HepG2 (cell line): ENCODE data around the gene CNPY4. TPM values are rescaled to one million over a fixed set of nuclear protein-coding genes. Genes with fewer than 3 reads are reported as not detected.
A peak's percentile ranks its signal among the peaks of the same experiment; 100 is the strongest.

Source experiments
- BHLHE40 ChIP-seq: IDR thresholded peaks from 2 replicates; pipeline ENCODE4 v1.6.1; 2011; ENCODE audit warnings: low read length, improper control_type of control experiment
- BRD4 ChIP-seq: sonication (generic); formaldehyde crosslinking; IDR thresholded peaks from 2 replicates; pipeline ENCODE4 v1.4.0; 2020; ENCODE audit warnings: missing genetic modification reagents
- CBFB ChIP-seq: sonication (generic); formaldehyde crosslinking; IDR thresholded peaks from 2 replicates; pipeline ENCODE4 v1.4.0; 2020; ENCODE audit warnings: missing genetic modification reagents
- CEBPB ChIP-seq: IDR thresholded peaks from 2 replicates; pipeline ENCODE4 v1.6.1; 2011; ENCODE audit warnings: low read depth, low read length, improper control_type of control experiment, borderline replicate concordance
- CHCHD3 ChIP-seq: sonication (generic); formaldehyde crosslinking; IDR thresholded peaks from 2 replicates; pipeline ENCODE4 v1.8.0; 2022; ENCODE audit warnings: mild to moderate bottlenecking, missing genetic modification reagents, moderate library complexity
- GLI4 ChIP-seq: sonication (generic); formaldehyde crosslinking; IDR thresholded peaks from 2 replicates; pipeline ENCODE4 v1.5.1; 2020; ENCODE audit warnings: missing genetic modification reagents, mild to moderate bottlenecking, moderate library complexity, borderline replicate concordance
- LCORL ChIP-seq, 2 experiments: fragments of 450-650 bp in 1 of 2; sonication (generic) in 1 of 2; formaldehyde crosslinking in 1 of 2; IDR thresholded peaks; 2 replicates each; pipeline versions ENCODE4 v1.5.0 to v1.6.1; 2017 to 2020; ENCODE audit warnings: antibody characterized with exemption in 1 of 2, missing genetic modification reagents in 1 of 2
- MAZ ChIP-seq, 2 experiments: sonication (generic) in 1 of 2; formaldehyde crosslinking in 1 of 2; IDR thresholded peaks; 2 replicates each; pipeline versions ENCODE4 v1.5.0 to v1.6.1; 2012 to 2020; ENCODE audit warnings: low read depth in 2 of 2, mild to moderate bottlenecking in 2 of 2, borderline replicate concordance in 1 of 2, improper control_type of control experiment in 1 of 2, low read length in 1 of 2, missing genetic modification reagents in 1 of 2, moderate library complexity in 1 of 2
- NAIF1 ChIP-seq: sonication (generic); formaldehyde crosslinking; IDR thresholded peaks from 2 replicates; pipeline ENCODE4 v1.5.0; 2020; ENCODE audit warnings: mild to moderate bottlenecking, missing genetic modification reagents, borderline replicate concordance
- PAF1 ChIP-seq: IDR thresholded peaks from 2 replicates; pipeline ENCODE4 v1.6.1; 2016; ENCODE audit warnings: missing genetic modification reagents, missing compliant biosample characterization
- PHF5A ChIP-seq: IDR thresholded peaks from one replicate; pipeline ENCODE4 v1.6.1; 2018; ENCODE audit warnings: low read depth, missing genetic modification reagents; ENCODE audit not compliant: unreplicated experiment
- PLRG1 ChIP-seq: fragments of 450-650 bp; conservative IDR thresholded peaks from 2 replicates; pipeline ENCODE4 v1.6.1; 2016
- POLR2A ChIP-seq, 2 experiments: IDR thresholded peaks; 2 replicates each; pipeline ENCODE4 v1.6.1; 2011; ENCODE audit warnings: low read depth in 2 of 2, low read length in 2 of 2, mild to moderate bottlenecking in 1 of 2, moderate library complexity in 1 of 2; ENCODE audit not compliant: insufficient read depth in 1 of 2
- SAP130 ChIP-seq: IDR thresholded peaks from 2 replicates; pipeline ENCODE4 v1.6.1; 2016; ENCODE audit warnings: low read depth
- SETDB1 ChIP-seq: sonication (generic); formaldehyde crosslinking; IDR thresholded peaks from 2 replicates; pipeline ENCODE4 v1.5.1; 2020; ENCODE audit warnings: missing genetic modification reagents, mild to moderate bottlenecking, borderline replicate concordance
- SSRP1 ChIP-seq: IDR thresholded peaks from 2 replicates; pipeline ENCODE4 v1.6.1; 2016; ENCODE audit warnings: control low read depth
- SUZ12 ChIP-seq: fragments of 150-350 bp; IDR thresholded peaks from 2 replicates; pipeline ENCODE4 v1.6.1; 2014; ENCODE audit warnings: low read depth, low read length
- TOE1 ChIP-seq: sonication (generic); formaldehyde crosslinking; IDR thresholded peaks from 2 replicates; pipeline ENCODE4 v1.4.0; 2020; ENCODE audit warnings: mild to moderate bottlenecking, missing genetic modification reagents
- ZNF121 ChIP-seq: sonication (generic); formaldehyde crosslinking; IDR thresholded peaks from 2 replicates; pipeline ENCODE4 v1.5.0; 2020; ENCODE audit warnings: mild to moderate bottlenecking, missing genetic modification reagents
- ZNF124 ChIP-seq: sonication (generic); formaldehyde crosslinking; IDR thresholded peaks from 2 replicates; pipeline ENCODE4 v1.4.0; 2020; ENCODE audit warnings: missing genetic modification reagents
- ZNF160 ChIP-seq: sonication (generic); formaldehyde crosslinking; IDR thresholded peaks from 2 replicates; pipeline ENCODE4 v1.8.0; 2022; ENCODE audit warnings: mild to moderate bottlenecking, inconsistent platforms, missing genetic modification reagents
- ZNF17 ChIP-seq: sonication (generic); formaldehyde crosslinking; IDR thresholded peaks from 2 replicates; pipeline ENCODE4 v1.5.0; 2020; ENCODE audit warnings: mild to moderate bottlenecking, missing genetic modification reagents
- ZNF34 ChIP-seq: sonication (generic); formaldehyde crosslinking; IDR thresholded peaks from 2 replicates; pipeline ENCODE4 v1.4.0; 2020; ENCODE audit warnings: mild to moderate bottlenecking, missing genetic modification reagents, borderline replicate concordance
- ZNF598 ChIP-seq: sonication (generic); formaldehyde crosslinking; IDR thresholded peaks from 2 replicates; pipeline ENCODE4 v1.5.1; 2020; ENCODE audit warnings: mild to moderate bottlenecking, missing genetic modification reagents, borderline replicate concordance
- ZSCAN25 ChIP-seq: sonication (generic); formaldehyde crosslinking; IDR thresholded peaks from 2 replicates; pipeline ENCODE4 v1.8.0; 2022; ENCODE audit warnings: mild to moderate bottlenecking, missing genetic modification reagents
- polyA plus RNA-seq, 8 experiments: library from polyadenylated mRNA; depleted of rRNA in 3 of 8; stranded (reverse) in 7 of 8; unstranded in 1 of 8; fragments of >200 nt; fragmentation: Illumina TruSeq in 4 of 8; extraction: Trizol in 4 of 8; gene quantifications; 2 replicates each; pipeline versions ENCODE4 v1.2.1 to v1.2.3, GENCODE V29; 2011 to 2016; ENCODE audit warnings: low read depth in 4 of 8, missing spikeins in 1 of 8, mixed read lengths in 1 of 8; ENCODE audit not compliant: insufficient read depth in 1 of 8
- total RNA-seq, 5 experiments: library from RNA; depleted of rRNA; stranded (reverse); fragments of >200 nt; fragmentation: Illumina TruSeq; extraction: Trizol; gene quantifications; 2 replicates each; pipeline ENCODE4 v1.2.3, GENCODE V29; 2016; ENCODE audit warnings: low read depth in 1 of 5
- TF ChIP-seq, protein P1 (sequence below): conservative IDR thresholded peaks from 2 replicates; pipeline ENCODE4 v1.6.1; 2018; ENCODE audit warnings: missing genetic modification reagents
- TF ChIP-seq, protein P2 (sequence below): sonication (generic); formaldehyde crosslinking; IDR thresholded peaks from 2 replicates; pipeline ENCODE4 v1.5.1; 2020; ENCODE audit warnings: missing genetic modification reagents, mild to moderate bottlenecking, borderline replicate concordance
- TF ChIP-seq, protein P3 (sequence below): sonication (generic); formaldehyde crosslinking; IDR thresholded peaks from 2 replicates; pipeline ENCODE4 v1.5.0; 2020; ENCODE audit warnings: mild to moderate bottlenecking, low read depth, missing genetic modification reagents, borderline replicate concordance

The CNPY4 gene
- total and polyA plus RNA-seq, 2 of the 13 experiments (the other 11 are each of a cell fraction or from before 2014, with no cell fraction given): 6.2 to 12.7 TPM

- TF ChIP-seq GLI4 (CRISPR knock-in tag) (no peak; the same call in 1 of the 2 replicates), SUZ12 (no peak), POLR2A (IDR thresholded peaks at IDR 0.05; ENCODE audit: insufficient read depth in 1 of 2, low read depth in 2 of 2, low read length in 2 of 2) (no peak; a peak in 1 of 4 replicates), CBFB (peak; percentile 39; the same call in 1 of the 2 replicates), NAIF1 (CRISPR knock-in tag) (peak; percentile 58; the same call in 1 of the 2 replicates), ZNF34 (no peak), ZSCAN25 (CRISPR knock-in tag) (peak; percentile 65; the same call in 1 of the 2 replicates), TOE1 (CRISPR knock-in tag) (no peak), ZNF17 (CRISPR knock-in tag) (no peak), SETDB1 (CRISPR knock-in tag) (no peak), BRD4 (CRISPR knock-in tag) (peak; percentile 74), SAP130 (CRISPR knock-in tag) (peak; percentile 70), ZNF124 (CRISPR knock-in tag) (no peak), BHLHE40 (no peak), ZNF160 (CRISPR knock-in tag) (peak; percentile 14; the same call in 1 of the 2 replicates), PLRG1 (no peak), SSRP1 (CRISPR knock-in tag) (no peak), CHCHD3 (CRISPR knock-in tag) (no peak), LCORL (IDR thresholded peaks at IDR 0.05) (0 out of 2 replicates have a peak, but pooled peaks have one; percentile 61), LCORL (CRISPR knock-in tag; IDR thresholded peaks at IDR 0.05) (no peak; the same call in 1 of the 2 replicates), MAZ (IDR thresholded peaks at IDR 0.05; ENCODE audit: borderline replicate concordance, low read depth, low read length) (peak; percentile 88), MAZ (CRISPR knock-in tag; IDR thresholded peaks at IDR 0.05; ENCODE audit: low read depth) (peak; percentile 87; the same call in 1 of the 2 replicates), PHF5A (peak; percentile 27), ZNF598 (CRISPR knock-in tag) (no peak), PAF1 (CRISPR knock-in tag) (no peak), ZNF121 (no peak), CEBPB (no peak)
- TF ChIP-seq, protein P1, sequence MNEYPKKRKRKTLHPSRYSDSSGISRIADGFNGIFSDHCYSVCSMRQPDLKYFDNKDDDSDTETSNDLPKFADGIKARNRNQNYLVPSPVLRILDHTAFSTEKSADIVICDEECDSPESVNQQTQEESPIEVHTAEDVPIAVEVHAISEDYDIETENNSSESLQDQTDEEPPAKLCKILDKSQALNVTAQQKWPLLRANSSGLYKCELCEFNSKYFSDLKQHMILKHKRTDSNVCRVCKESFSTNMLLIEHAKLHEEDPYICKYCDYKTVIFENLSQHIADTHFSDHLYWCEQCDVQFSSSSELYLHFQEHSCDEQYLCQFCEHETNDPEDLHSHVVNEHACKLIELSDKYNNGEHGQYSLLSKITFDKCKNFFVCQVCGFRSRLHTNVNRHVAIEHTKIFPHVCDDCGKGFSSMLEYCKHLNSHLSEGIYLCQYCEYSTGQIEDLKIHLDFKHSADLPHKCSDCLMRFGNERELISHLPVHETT (CRISPR knock-in tag): 0 out of 2 replicates have a peak, but pooled peaks have one; percentile 12
- TF ChIP-seq, protein P2, sequence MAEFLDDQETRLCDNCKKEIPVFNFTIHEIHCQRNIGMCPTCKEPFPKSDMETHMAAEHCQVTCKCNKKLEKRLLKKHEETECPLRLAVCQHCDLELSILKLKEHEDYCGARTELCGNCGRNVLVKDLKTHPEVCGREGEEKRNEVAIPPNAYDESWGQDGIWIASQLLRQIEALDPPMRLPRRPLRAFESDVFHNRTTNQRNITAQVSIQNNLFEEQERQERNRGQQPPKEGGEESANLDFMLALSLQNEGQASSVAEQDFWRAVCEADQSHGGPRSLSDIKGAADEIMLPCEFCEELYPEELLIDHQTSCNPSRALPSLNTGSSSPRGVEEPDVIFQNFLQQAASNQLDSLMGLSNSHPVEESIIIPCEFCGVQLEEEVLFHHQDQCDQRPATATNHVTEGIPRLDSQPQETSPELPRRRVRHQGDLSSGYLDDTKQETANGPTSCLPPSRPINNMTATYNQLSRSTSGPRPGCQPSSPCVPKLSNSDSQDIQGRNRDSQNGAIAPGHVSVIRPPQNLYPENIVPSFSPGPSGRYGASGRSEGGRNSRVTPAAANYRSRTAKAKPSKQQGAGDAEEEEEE (CRISPR knock-in tag): no peak
- TF ChIP-seq, protein P3, sequence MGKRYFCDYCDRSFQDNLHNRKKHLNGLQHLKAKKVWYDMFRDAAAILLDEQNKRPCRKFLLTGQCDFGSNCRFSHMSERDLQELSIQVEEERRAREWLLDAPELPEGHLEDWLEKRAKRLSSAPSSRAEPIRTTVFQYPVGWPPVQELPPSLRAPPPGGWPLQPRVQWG (CRISPR knock-in tag): no peak
Observed at GRCh38 chr7:100119072-100119969, at the start of gene CNPY4, which contains the start of gene TAF6 (continued).
